ENCODE data around the gene EVPL. TPM values are rescaled to one million over a fixed set of nuclear protein-coding genes. Genes with fewer than 3 reads are reported as not detected.
A peak's percentile ranks its signal among the peaks of the same experiment; 100 is the strongest.

EVPL gene
- total and polyA plus RNA-seq, 10 of the 15 experiments (the other 5 are each of a cell fraction or from before 2014, with no cell fraction given) = 0.03 TPM; not detected in 9

DNA sequence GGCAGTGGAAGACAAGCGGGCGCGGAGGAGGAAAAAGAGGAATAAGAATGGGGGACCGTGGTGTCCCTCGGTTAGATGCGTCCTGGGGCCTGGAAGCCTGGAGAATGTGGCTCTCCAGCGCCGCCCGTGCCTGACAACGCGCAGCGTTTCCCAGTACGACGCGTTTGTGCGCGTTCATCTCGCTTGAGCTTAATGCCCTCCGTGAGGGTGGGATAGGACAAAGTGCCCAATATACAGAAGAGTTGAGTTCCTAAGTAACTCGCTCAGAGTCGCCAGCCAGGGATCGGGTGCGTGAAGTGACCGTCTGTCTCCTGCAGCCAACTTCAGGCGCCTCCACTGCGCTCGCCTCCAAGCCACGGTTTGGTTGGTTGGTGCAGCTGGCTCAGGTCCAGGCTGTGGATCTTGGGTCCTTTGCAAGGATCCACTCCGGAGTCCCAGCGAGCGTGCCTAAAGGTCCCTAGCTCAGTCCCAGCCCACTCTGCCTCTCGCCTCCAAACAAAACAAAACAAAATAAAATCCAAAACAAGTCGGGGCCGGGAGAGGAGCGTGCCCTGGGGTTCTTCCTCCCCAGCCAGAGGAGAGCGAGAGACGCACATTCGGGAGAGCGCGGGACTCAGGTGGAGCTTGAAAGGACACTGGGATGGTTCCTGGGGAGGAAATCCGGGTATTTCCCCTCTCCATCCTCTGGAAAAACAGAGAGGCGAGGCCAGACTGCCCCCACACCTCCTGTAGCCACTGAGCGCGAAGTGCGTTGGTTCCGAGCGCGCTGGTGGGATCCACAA, 48.4 kb upstream of the EVPL start:
- no peak overlapping the region for H3K4me2 ChIP-seq (ENCODE audit: control insufficient read depth, insufficient read depth)
- DNase-seq (ENCODE audit: low read depth, low spot score) = no peak
- no TSS peak for BruUV-seq (replicated peaks)

More for the DNA sequence above, 48.4 kb upstream of the EVPL start:
- Histone ChIP-seq H3K9ac (ENCODE audit: control insufficient read depth, insufficient read depth, low read length) (no peak overlapping the region), H3K79me2 (ENCODE audit: control insufficient read depth, insufficient read depth, low read length) (peaks cover 24% of the 10 kb centered on the region), H3K9me3 (replicated peaks; ENCODE audit: control insufficient read depth, insufficient read depth, low read length) (no peaks in the 10 kb centered on the region), H3K27me3 (replicated peaks in 1 of 2; ENCODE audit: control insufficient read depth in 2 of 2, insufficient read depth in 2 of 2, low read length in 1 of 2) (peaks cover 7 to 26% of the 10 kb centered on the region in 2 experiments; a peak in 3 of 4 replicates), H4K20me1 (ENCODE audit: control insufficient read depth, insufficient read depth) (no peaks in the 10 kb centered on the region), H3K36me3 (ENCODE audit: control insufficient read depth in 2 of 2, insufficient read depth in 2 of 2, low read length in 1 of 2) (no peaks in the 10 kb centered on the region), H3K4me3 (no peak overlapping the region), H3K4me1 (ENCODE audit: control insufficient read depth, insufficient read depth, low read length) (peaks cover under 1% of the 10 kb centered on the region; the same call in 1 of the 2 replicates), H2AFZ (ENCODE audit: control insufficient read depth, low read depth, low read length) (no peak overlapping the region), H3K27ac (ENCODE audit: control insufficient read depth, insufficient read depth) (no peak overlapping the region)
- ChIA-PET CTCF (no interaction called here), SMC1A (ENCODE audit: uncharacterized antibody, unreplicated experiment) (no interaction called here), RAD21 (ENCODE audit: unreplicated experiment) (no interaction called here), POLR2A (no interaction called here)
- in situ Hi-C loops (cut with MboI) = no loop called here
- 40% methylated on average over 44 of the region's 48 CpGs for WGBS (ENCODE audit: insufficient coverage, insufficient replicate concordance, low lambda C conversion rate, missing lambda C conversion rate)
- ATAC-seq (no peak), FAIRE-seq (no peak)
- intact Hi-C loops (cut with micrococcal nuclease; ENCODE audit: unreplicated experiment) = no loop called here
- TF ChIP-seq ATF3 (IDR thresholded peaks at IDR 0.05; ENCODE audit: borderline replicate concordance, extremely low read depth, low read depth, low read length) = no peak
- TF ChIP-seq, protein P1, sequence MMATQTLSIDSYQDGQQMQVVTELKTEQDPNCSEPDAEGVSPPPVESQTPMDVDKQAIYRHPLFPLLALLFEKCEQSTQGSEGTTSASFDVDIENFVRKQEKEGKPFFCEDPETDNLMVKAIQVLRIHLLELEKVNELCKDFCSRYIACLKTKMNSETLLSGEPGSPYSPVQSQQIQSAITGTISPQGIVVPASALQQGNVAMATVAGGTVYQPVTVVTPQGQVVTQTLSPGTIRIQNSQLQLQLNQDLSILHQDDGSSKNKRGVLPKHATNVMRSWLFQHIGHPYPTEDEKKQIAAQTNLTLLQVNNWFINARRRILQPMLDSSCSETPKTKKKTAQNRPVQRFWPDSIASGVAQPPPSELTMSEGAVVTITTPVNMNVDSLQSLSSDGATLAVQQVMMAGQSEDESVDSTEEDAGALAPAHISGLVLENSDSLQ (IDR thresholded peaks at IDR 0.05) = no peak
- 0 out of 6 replicates have a peak, but pooled peaks of 1 of the 3 experiments have one; percentile 6 for TF ChIP-seq CTCF (IDR thresholded peaks at IDR 0.05 in 2 of 3, conservative IDR thresholded peaks at IDR 0.05 in 1 of 3; ENCODE audit: control insufficient read depth in 2 of 3, extremely low read depth in 1 of 3, insufficient read depth in 1 of 3, low read depth in 3 of 3, low read length in 3 of 3)

Measured in GM12878 (cell line).